Glutamatergic neuron (in vitro differentiated cells): ENCODE data around the gene SV2B. TPM values are rescaled to one million over a fixed set of nuclear protein-coding genes. Genes with fewer than 3 reads are reported as not detected.

ENCODE experiments used
- DNase-seq: peaks from one replicate; pipeline ENCODE4 v3.0.0; 2022
- H3K27ac Mint-ChIP-seq: one replicate; pipeline ENCODE4 v1.8.0; 2020; ENCODE audit warnings: mild to moderate bottlenecking, mixed read lengths, inconsistent platforms; ENCODE audit not compliant: unreplicated experiment
- H3K27me3 Mint-ChIP-seq: one replicate; pipeline ENCODE4 v1.8.0; 2020; ENCODE audit warnings: mild to moderate bottlenecking, moderate library complexity, mixed read lengths, inconsistent platforms; ENCODE audit not compliant: unreplicated experiment
- H3K36me3 Mint-ChIP-seq: one replicate; pipeline ENCODE4 v1.8.0; 2020; ENCODE audit warnings: mild to moderate bottlenecking, mixed read lengths, inconsistent platforms; ENCODE audit not compliant: unreplicated experiment
- H3K4me1 Mint-ChIP-seq: one replicate; pipeline ENCODE4 v1.8.0; 2020; ENCODE audit warnings: mild to moderate bottlenecking, low read depth, mixed read lengths, inconsistent platforms; ENCODE audit not compliant: unreplicated experiment
- H3K4me3 Mint-ChIP-seq: one replicate; pipeline ENCODE4 v1.8.0; 2020; ENCODE audit warnings: mild to moderate bottlenecking, mixed read lengths, inconsistent platforms; ENCODE audit not compliant: unreplicated experiment
- H3K9me3 Mint-ChIP-seq: one replicate; pipeline ENCODE4 v1.8.0; 2020; ENCODE audit warnings: mild to moderate bottlenecking, moderate library complexity, mixed read lengths, inconsistent platforms; ENCODE audit not compliant: unreplicated experiment
- total RNA-seq: library from RNA; stranded (reverse); fragmentation: NEBNext Ultra II Directional; extraction: Animal tissue kit (Norgen Biotek cat#: 25700); gene quantifications from one replicate; pipeline ENCODE4 v1.2.1, GENCODE V29; 2021; ENCODE audit not compliant: unreplicated experiment
- TF ChIP-seq, protein P1 (sequence below): fragments of 200-600 bp; sonication (generic); IDR thresholded peaks from one replicate; pipeline ENCODE4 v1.5.0; 2021; ENCODE audit not compliant: partially characterized antibody, unreplicated experiment

SV2B gene
- total RNA-seq, 1 donor from 2014 or later, result 7.1 TPM

- no peak for DNase-seq
- H3K4me1 Mint-ChIP-seq, result peaks cover 8% of the 10 kb centered on the region
- H3K36me3 Mint-ChIP-seq, result no peaks in the 10 kb centered on the region
- TF ChIP-seq, protein P1, sequence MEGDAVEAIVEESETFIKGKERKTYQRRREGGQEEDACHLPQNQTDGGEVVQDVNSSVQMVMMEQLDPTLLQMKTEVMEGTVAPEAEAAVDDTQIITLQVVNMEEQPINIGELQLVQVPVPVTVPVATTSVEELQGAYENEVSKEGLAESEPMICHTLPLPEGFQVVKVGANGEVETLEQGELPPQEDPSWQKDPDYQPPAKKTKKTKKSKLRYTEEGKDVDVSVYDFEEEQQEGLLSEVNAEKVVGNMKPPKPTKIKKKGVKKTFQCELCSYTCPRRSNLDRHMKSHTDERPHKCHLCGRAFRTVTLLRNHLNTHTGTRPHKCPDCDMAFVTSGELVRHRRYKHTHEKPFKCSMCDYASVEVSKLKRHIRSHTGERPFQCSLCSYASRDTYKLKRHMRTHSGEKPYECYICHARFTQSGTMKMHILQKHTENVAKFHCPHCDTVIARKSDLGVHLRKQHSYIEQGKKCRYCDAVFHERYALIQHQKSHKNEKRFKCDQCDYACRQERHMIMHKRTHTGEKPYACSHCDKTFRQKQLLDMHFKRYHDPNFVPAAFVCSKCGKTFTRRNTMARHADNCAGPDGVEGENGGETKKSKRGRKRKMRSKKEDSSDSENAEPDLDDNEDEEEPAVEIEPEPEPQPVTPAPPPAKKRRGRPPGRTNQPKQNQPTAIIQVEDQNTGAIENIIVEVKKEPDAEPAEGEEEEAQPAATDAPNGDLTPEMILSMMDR, result no peak
- peaks cover 6% of the 10 kb centered on the region for H3K27me3 Mint-ChIP-seq
- peak overlapping the region; percentile 83 for H3K27ac Mint-ChIP-seq
- peaks cover 7% of the 10 kb centered on the region for H3K9me3 Mint-ChIP-seq
- peak overlapping the region; percentile 89 for H3K4me3 Mint-ChIP-seq
Measured at GRCh38 chr15:91100814-91101607, 954 bp downstream of the SV2B start.

- Mint-ChIP-seq H3K27me3 (peaks cover 6% of the 10 kb centered on the region), H3K9me3 (peaks cover 7% of the 10 kb centered on the region), H3K36me3 (no peaks in the 10 kb centered on the region), H3K27ac (no peak overlapping the region), H3K4me1 (peaks cover 8% of the 10 kb centered on the region), H3K4me3 (no peak overlapping the region)
- TF ChIP-seq, protein P1, result no peak
- no peak for DNase-seq
Measured at GRCh38 chr15:91101608-91101920, 1.5 kb downstream of the SV2B start.

DNA sequence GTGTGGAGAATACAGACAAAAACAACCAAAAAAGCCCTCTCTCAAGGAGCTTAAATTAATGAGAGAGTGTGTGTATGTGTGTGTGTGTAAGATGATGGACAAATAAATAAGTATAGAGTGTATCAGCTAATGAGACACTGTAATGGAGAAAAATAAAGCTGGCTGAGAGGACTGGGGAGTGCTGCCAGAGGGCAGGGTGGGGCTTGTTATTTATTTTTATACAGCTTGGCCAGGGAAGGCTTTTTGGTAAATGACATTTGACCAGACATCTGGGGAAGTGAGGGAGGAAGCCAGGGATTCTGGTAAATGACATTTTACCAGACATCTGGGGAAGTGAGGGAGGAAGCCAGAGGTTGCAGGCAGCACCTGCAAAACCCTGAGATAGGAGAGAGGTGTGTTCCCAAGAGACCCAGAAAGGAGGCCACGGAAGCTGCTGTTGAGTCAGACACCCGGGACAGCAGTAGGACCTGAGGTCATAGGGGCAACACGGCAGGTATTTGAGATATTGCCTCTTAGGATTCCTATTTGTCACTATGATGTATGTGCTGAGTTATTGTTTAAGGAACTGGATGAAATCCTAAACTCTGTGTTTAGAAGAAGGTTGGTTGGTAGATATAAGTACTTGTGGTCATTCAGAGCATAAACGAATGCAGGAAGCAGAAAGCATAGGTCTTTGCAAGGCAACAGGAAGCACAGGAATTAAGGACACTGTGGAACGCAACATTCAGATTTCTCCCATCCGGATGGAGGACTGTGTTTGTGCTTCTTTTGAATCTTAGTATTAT, 2.7 kb downstream of the SV2B start:
- Mint-ChIP-seq H3K36me3 (no peaks in the 10 kb centered on the region), H3K27ac (no peak overlapping the region), H3K4me1 (peaks cover 8% of the 10 kb centered on the region), H3K4me3 (no peak overlapping the region), H3K9me3 (peaks cover 7% of the 10 kb centered on the region), H3K27me3 (peaks cover 6% of the 10 kb centered on the region)
- DNase-seq, result no peak
- TF ChIP-seq, protein P1, result no peak

GRCh38 chr15:91104111-91104510, 4.1 kb downstream of the SV2B start:
- Mint-ChIP-seq H3K9me3 (peaks cover 7% of the 10 kb centered on the region), H3K4me3 (no peak overlapping the region), H3K4me1 (peaks cover 8% of the 10 kb centered on the region), H3K27me3 (peaks cover 6% of the 10 kb centered on the region), H3K27ac (no peak overlapping the region), H3K36me3 (no peaks in the 10 kb centered on the region)
- DNase-seq, result no peak
- TF ChIP-seq, protein P1, result no peak

- H3K27me3 Mint-ChIP-seq, result peaks cover 3% of the 10 kb centered on the region
- DNase-seq, result no peak
- TF ChIP-seq, protein P1, result no peak
- no peak overlapping the region for H3K4me3 Mint-ChIP-seq
- no peaks in the 10 kb centered on the region for H3K36me3 Mint-ChIP-seq
- peaks cover 3% of the 10 kb centered on the region for H3K4me1 Mint-ChIP-seq
- H3K9me3 Mint-ChIP-seq, result peaks cover 4% of the 10 kb centered on the region
- H3K27ac Mint-ChIP-seq, result no peak overlapping the region
Measured at GRCh38 chr15:91108421-91108820, 8.4 kb downstream of the SV2B start.
